Rectal smooth muscle tissue (tissue), 1 donor: ENCODE data around the gene FLNB.

Source experiments
- H3K27ac ChIP-seq: one replicate; pipeline ENCODE4 v1.7.0; 2013; ENCODE audit warnings: low read depth, low read length, inconsistent platforms
- H3K27me3 ChIP-seq: one replicate; pipeline ENCODE4 v1.7.0; 2013; ENCODE audit warnings: low read length; ENCODE audit not compliant: control insufficient read depth, insufficient read depth
- H3K36me3 ChIP-seq: one replicate; pipeline ENCODE4 v1.7.0; 2013; ENCODE audit warnings: low read length; ENCODE audit not compliant: control insufficient read depth, insufficient read depth
- H3K4me1 ChIP-seq: one replicate; pipeline ENCODE4 v1.7.0; 2013; ENCODE audit warnings: low read length; ENCODE audit not compliant: control insufficient read depth, insufficient read depth
- H3K4me3 ChIP-seq: one replicate; pipeline ENCODE4 v1.7.0; 2013; ENCODE audit warnings: low read length
- H3K9ac ChIP-seq: one replicate; pipeline ENCODE4 v1.7.0; 2013; ENCODE audit warnings: low read length

Gene FLNB

DNA sequence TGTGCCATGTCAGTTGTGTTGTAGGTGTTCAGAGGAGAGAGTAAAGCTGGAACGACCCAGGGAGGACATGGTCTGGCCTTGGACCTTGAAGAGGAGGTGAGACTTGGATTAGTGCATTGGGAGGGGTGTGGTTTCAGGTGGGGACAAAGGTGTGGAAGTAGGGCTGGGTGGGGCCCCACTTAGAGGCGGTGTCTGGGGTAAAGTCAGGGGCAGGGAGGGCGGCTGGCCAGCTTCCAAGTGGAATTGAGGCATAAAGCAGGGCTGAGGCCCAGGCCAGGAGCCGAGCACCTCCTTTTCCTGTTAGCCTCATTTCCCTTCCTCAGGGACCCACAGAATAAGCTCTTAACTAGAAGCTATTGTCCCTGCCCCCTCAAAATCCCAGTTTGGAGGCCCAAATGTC lies 36.2 kb upstream of the FLNB start:
- Histone ChIP-seq H3K9ac (peak overlapping the region; percentile 27), H3K27ac (peak overlapping the region; percentile 53), H3K4me1 (peaks cover 9% of the 10 kb centered on the region), H3K27me3 (no peaks in the 10 kb centered on the region), H3K36me3 (no peaks in the 10 kb centered on the region), H3K4me3 (peak overlapping the region; percentile 52)

DNA sequence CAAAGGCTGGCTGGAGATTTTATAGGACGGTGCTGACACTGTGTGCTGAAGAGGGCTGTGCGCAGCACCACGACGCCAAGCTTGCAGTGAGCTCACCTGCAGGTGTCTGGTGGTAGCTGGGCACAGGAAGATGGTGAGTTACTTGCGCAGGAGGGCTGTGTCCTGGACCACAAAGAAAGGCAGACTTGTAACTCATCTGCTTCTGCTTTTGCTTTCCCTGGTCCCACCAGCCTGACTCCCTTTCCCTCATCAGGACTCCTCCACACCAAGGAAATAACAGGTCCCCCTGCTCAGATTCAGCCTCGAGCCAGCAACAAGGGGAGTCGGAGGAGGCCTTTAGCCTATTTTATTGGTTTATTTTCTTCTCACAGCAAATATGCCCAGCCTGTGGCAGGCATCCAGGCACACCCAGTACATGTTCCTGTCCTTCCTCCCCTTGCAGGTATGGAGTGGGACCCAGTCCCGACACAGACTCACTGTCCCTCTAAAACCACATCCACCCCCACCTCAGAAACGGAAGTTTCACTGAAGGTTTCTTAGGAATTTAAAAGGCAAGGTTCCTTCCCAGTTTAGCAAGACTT lies 35.6 kb upstream of the FLNB start:
- H3K27ac ChIP-seq, result peak overlapping the region; percentile 37
- peak overlapping the region; percentile 52 for H3K4me3 ChIP-seq
- no peaks in the 10 kb centered on the region for H3K27me3 ChIP-seq
- no peaks in the 10 kb centered on the region for H3K36me3 ChIP-seq
- peaks cover 9% of the 10 kb centered on the region for H3K4me1 ChIP-seq
- H3K9ac ChIP-seq, result peak overlapping the region; percentile 27

DNA sequence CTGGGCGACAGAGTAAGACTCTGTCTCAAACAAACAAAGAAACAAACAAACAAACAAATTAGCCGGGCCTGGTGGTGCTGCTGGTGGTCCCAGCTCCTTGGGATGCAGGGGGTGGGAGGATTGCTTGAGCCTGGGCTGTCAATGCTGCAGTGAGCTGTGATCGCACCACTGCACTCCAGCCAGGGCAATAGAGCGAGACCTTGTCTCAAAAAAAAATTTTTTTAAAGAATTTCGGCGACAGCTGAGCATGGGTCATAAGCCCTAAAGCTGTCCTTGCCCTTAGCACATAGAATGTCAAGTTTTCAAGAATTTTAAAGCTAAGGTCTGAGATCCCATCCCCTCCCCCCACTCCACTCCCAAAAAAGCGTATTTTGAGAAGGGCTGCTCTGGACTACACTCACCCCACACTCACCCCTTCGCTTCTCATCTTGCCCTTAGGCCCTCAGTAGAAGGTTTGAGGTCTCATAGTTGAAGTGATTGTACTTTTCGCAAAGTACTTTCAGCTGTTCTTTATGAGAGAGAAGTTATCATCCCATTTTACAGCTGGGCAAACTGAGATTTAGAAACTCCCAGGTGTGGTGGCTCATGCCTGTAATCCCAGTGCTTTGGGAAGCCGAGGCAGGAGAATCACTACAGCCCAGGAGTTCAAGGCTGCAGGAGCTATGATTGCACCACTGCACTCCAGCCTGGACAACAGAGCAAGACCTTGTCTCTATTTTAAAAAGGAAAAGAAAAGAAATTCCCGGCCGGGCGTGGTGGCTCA lies 34.3 kb upstream of the FLNB start:
- Histone ChIP-seq H3K4me3 (no peak overlapping the region), H3K27me3 (no peaks in the 10 kb centered on the region), H3K9ac (no peak overlapping the region), H3K36me3 (no peaks in the 10 kb centered on the region), H3K27ac (no peak overlapping the region), H3K4me1 (peaks cover 9% of the 10 kb centered on the region)

- Histone ChIP-seq H3K4me3 (no peak overlapping the region), H3K9ac (no peak overlapping the region), H3K27me3 (no peaks in the 10 kb centered on the region), H3K27ac (no peak overlapping the region), H3K4me1 (peaks cover 9% of the 10 kb centered on the region), H3K36me3 (no peaks in the 10 kb centered on the region)
These were observed 33.3 kb upstream of the FLNB start for GRCh38 chr3:57974796-57975388.

GRCh38 chr3:57977818-57978235 lies 30.4 kb upstream of the FLNB start:
- Histone ChIP-seq H3K9ac (no peak overlapping the region), H3K27me3 (no peaks in the 10 kb centered on the region), H3K36me3 (no peaks in the 10 kb centered on the region), H3K27ac (no peak overlapping the region), H3K4me1 (peaks cover 4% of the 10 kb centered on the region), H3K4me3 (no peak overlapping the region)

DNA sequence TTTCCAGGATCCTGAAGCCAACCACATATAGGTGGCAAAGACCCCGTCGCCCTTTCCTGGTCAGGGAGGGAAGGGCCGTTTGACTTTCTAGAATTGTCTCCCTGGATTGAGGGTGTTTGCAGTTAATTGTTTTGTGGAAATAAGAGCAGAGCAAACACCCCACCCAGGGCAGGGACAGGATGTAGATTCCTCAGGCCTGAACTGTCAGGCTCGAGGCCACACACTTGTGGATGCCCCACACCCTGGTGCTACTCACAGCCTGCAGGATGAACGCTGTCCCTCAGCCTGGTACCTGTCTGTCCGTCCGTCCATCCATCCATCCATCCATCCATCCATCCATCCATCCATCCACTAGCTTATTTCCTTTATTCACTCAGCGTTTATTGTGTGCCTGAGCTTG lies 29.9 kb upstream of the FLNB start:
- no peaks in the 10 kb centered on the region for H3K36me3 ChIP-seq
- H3K27ac ChIP-seq, result no peak overlapping the region
- H3K4me1 ChIP-seq, result peaks cover 2% of the 10 kb centered on the region

GRCh38 chr3:57980416-57980815 lies 27.8 kb upstream of the FLNB start:
- Histone ChIP-seq H3K36me3 (no peaks in the 10 kb centered on the region), H3K27ac (no peak overlapping the region), H3K27me3 (no peaks in the 10 kb centered on the region), H3K4me1 (no peaks in the 10 kb centered on the region), H3K9ac (no peak overlapping the region), H3K4me3 (no peak overlapping the region)

More for the DNA sequence above, 29.9 kb upstream of the FLNB start:
- Histone ChIP-seq H3K4me3 (no peak overlapping the region), H3K27me3 (no peaks in the 10 kb centered on the region), H3K9ac (no peak overlapping the region)

- Histone ChIP-seq H3K27ac (no peak overlapping the region), H3K4me3 (no peak overlapping the region), H3K36me3 (no peaks in the 10 kb centered on the region), H3K9ac (no peak overlapping the region), H3K27me3 (no peaks in the 10 kb centered on the region), H3K4me1 (no peaks in the 10 kb centered on the region)
These were observed 26.6 kb upstream of the FLNB start for GRCh38 chr3:57981483-57982087.

GRCh38 chr3:57982561-57983243 lies 25.5 kb upstream of the FLNB start:
- H3K27me3 ChIP-seq, result no peaks in the 10 kb centered on the region
- no peak overlapping the region for H3K4me3 ChIP-seq
- H3K27ac ChIP-seq, result no peak overlapping the region
- H3K9ac ChIP-seq, result no peak overlapping the region
- H3K4me1 ChIP-seq, result no peaks in the 10 kb centered on the region
- H3K36me3 ChIP-seq, result no peaks in the 10 kb centered on the region

DNA sequence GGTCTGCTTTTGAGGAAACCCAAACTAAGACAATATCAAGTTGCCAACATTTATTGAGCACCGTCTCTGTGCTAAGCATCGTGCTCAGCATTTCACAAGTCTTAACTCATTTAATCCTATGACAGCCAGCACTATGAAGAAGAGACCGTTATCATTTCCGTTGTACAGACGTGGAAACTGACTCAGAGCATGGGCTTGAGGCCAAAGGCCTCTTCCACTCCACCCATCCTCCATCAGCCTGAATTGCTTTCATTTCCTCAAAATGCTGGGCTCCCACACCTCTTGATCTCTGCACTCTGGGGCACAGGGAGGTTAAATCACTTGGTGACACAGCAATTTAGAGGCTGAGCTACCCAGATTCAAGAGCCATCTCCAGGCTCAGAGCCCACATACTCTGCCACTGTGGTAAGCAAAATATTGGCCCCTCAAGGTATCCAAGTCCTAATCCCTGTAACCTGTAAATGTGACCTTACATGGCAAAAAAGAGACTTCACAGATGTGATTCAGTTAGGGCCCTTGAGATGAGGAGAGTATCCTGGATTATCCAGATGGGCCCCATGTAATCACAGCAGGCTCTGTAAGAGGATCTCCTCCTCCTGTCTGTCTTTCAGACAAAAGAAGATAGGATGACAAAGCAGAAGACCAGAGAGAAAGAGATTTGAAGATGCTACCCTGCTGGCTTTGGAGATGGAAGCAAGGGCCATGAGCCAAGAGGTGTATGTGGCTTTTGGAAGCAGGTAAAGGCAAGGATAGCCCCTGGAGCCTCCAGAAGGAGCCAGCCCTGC lies 24.3 kb upstream of the FLNB start:
- Histone ChIP-seq H3K36me3 (no peaks in the 10 kb centered on the region), H3K4me3 (no peak overlapping the region), H3K9ac (no peak overlapping the region), H3K27ac (peak overlapping the region; percentile 40), H3K4me1 (no peaks in the 10 kb centered on the region), H3K27me3 (no peaks in the 10 kb centered on the region)

- Histone ChIP-seq H3K4me1 (no peaks in the 10 kb centered on the region), H3K4me3 (no peak overlapping the region), H3K36me3 (no peaks in the 10 kb centered on the region), H3K27me3 (no peaks in the 10 kb centered on the region), H3K9ac (no peak overlapping the region), H3K27ac (no peak overlapping the region)
These were observed 22.8 kb upstream of the FLNB start for GRCh38 chr3:57985176-57985983.
